Bronchus fibroblast of lung (primary cell): ENCODE results near the gene GAPDHS. TPM values are rescaled to one million over a fixed set of nuclear protein-coding genes. Genes with fewer than 3 reads are reported as not detected.

Experiments
- total RNA-seq: library from RNA; depleted of rRNA; stranded (reverse); fragments of >200 nt; gene quantifications from 2 replicates; pipeline ENCODE4 v1.2.3, GENCODE V29; 2015

Gene GAPDHS
- total RNA-seq: not detected in 2 replicates

DNA sequence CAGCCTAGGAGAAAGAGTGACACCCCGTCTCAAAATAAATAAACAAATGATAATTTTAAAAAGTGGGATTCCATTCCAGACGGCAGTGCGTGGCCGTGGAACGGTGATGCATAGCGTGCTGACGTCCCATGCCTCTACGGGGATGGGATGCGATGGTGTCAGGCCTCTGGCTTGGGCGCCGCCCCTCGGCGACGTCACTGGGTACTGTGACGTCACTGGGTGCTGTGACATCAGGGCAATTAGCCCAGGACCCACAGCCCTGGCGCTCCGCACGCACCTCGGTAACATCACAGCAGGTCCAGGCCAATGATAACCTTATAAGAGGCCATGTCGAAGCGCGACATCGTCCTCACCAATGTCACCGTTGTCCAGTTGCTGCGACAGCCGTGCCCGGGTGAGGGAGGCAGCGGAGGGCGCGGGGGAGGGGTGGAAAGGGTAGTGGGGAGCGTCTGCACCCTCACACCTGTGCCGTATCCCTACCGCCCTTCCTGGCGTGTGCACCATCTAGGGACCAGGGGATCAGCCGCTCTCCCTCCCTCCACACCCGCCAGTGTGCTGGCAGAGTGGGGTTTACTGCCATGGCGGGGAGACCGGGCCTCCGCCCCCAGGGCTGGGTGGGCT is at the start of gene GAPDHS:
Gene GAPDHS (plus strand): TSS at position 256 of the 621 bp plus-strand sequence. CDS start 72 bp downstream, at position 328.

DNA sequence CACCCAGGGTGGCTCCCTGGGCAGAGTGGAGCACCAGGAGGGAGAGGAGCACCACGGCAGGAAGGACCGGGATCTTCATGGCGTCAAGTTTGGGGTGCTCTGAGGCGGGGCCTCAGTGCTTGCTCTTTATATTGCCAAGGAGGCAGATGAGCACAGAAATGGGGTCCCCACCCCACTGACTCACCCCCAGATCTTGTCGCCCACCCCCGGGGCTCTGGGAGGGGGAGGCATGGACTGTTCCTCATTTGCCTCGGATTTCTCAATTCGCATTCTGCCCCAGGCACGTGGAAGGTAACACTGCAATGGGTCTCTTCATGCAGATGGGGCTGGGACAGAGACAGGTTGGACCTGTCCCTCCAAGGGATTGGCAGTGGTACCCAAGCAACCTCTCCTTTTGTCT is 42.9 kb upstream of the GAPDHS start, which contains the start of gene KRTDAP:
Gene KRTDAP (minus strand): TSS at position 101 of the 400 bp plus-strand sequence. CDS start 22 bp downstream, at position 79.

DNA sequence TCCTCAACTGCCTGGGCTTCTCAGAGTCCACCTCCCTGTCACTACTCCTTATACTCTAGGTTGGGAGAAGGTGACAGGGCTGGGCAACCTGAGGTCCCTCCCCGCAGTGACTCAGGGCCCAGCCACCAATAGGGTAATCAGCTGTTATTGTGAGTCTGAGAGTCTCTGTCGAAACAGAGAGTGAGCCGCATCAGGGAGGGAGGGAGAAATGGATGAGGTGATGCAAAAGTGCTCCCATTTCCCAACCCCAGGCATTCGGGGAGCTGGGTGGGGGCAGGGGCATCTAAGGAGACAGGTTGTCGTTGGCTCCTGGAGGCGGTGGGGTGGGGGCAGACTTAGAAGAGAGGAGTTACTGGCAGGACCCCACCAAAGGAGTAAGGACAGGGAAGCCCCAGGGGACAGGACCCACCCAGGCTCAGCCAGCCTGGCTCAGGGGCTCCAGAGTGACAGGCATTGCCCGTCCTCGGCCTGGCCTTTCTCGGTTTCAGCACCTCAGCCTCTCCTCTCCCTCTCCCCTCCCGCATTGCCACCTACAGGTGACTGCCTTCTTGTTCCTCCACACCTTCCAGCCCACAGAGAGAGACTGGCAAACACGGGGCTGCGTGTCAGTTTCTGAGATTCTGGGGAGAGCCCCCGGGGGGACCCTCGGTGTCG is 19.5 kb upstream of the GAPDHS start, which contains the start of gene DMKN:
Gene DMKN (minus strand): TSS at position 22 of the 654 bp plus-strand sequence. CDS start 174 bp downstream, outside the sequence.

DNA sequence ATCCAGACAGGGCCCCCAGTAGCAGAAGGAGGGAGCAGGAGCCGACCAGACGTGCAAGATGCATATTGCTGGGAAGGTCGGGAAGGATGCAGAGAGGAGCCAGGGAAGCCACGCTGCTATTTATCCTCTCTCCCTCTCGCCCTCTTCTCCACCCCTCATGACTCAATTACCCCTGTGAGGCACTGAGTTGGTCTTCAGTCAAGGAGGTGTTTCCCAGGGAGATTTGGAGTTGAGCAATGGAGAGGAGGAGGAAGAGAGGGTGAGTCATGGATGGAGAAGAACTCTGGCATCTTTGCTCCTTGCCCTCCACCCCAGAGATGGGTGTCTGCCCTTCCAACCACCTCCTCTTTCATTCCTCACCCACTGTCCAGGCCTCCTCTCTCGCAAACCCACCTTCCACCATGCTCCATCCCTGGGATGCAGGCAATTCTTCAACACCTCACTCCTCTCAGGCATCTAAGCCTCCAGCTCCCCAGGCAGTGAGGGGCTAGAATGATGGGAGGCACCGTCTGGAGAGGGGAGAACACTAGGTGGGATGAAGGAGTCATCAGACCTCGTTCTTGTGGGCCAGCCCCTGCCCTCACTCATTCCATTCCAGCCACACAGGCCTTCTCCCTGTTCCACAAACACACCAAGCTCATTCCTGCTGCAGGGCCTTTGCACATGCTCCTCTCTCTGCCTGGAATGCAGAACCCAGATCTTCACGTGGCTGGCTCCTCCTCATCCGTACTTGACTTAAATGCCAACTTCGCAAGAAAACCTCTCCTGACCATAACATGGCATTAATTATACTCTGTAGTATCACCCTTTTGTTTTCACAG is 4.8 kb upstream of the GAPDHS start, which contains the start of gene SBSN:
Gene SBSN (minus strand): TSS at position 94 of the 821 bp plus-strand sequence. CDS start 30 bp downstream, at position 64.

DNA sequence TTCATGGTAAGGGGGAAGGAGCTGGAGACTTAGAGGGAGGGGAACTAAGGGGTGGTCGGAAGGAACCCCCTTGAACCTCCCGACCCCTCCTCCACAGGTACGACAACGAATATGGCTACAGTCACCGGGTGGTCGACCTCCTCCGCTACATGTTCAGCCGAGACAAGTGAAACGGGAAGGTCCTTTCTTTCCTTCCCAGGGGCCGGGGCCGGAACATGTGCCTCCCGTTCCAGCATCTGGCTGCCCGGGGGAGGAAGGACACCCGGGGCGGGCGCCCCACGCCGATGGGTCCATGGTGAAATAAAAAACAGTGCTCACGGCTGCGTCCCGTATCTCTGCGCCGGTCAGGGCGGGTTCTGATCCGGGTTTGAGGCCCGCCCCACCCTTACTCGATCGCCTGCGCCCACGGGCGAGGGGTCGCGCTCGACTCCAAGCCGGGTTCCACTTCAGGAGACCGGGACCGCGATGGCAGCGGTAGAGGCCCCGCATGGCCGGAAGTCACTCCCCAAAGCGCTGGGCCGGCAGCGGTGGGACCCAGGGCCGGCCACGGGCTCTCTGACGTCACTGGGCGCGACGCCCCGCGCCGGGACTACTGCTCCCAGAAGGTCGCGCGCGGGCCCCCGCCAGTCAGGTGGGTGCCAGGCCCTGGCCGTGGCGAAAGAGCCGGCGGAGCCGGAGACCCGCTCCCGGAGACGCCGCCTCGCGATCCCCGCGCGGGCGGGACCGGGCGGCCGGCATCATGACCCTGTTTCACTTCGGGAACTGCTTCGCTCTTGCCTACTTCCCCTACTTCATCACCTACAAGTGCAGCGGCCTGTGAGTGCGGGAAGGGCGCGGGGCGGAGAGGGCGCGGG is 12.0 kb downstream of the GAPDHS start, which contains the start of gene TMEM147:
Gene TMEM147 (plus strand): TSS at position 626 of the 854 bp plus-strand sequence. CDS start 114 bp downstream, at position 740.

DNA sequence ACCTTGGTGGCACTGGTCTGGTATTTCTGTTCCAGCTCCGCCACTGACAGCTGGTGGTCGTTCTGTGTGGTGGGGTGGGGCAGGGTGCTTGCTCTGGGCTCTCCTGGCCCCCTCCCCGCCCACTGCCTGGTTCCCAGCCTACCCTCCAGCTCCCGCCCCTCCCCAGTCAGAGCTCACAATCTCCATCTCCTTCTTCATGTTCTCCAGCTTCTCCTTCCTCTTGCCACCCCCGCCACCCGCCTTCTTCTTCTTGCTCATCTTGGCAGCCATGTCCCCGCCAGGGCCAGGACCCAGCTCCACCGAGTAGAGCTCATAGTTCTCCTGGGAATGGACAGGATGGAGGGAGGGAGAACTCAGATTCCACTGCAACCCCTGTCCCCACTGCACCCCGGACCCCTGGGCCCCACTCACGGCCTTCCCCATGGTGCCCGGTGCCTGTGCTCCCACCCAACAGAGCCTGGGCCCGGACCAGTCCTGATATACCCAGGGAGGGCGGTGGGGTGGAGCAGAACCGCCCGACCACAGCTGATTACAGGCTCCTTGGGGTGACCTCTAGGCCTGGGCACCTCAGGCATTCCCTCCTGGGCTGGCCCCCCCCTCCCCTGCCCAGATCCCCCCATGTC is 30.1 kb downstream of the GAPDHS start, which contains the start of gene ATP4A:
Gene ATP4A (minus strand): TSS at position 452 of the 623 bp plus-strand sequence. CDS start 29 bp downstream, at position 423.

DNA sequence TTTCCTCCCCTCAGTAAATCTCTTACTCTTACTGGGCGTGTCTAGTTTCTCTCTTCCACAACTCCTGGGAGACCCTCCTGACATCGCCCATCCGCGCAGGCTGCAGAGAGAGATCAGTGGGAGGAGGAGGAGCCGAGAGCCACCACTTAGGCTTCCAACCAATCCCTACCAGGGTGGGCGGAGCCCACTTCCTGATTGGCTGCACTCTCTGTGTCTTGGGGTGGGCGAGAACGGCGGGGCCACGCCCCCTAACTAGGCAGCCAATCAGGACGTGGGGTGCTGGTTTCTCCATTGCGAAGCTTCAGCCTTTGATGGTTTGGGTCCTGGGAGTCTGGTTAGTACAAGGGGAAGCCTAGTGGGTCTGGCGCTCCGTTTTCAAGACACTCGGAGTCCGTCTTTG is 52.6 kb downstream of the GAPDHS start, which contains the start of gene PMIS2:
Gene PMIS2 (plus strand): TSS at position 326 of the 400 bp plus-strand sequence. CDS start 87 bp downstream, outside the sequence.

Other genes with a start within 250 kb of the GAPDHS start
- not detected in 2 replicates for gene MAG, start 241.3 kb upstream of the GAPDHS start, total RNA-seq
- gene CD22, start 204.3 kb upstream of the GAPDHS start, total RNA-seq: under 0.01 TPM in 1 of 2 replicates, not detected in the other
- gene FFAR1, start 185.6 kb upstream of the GAPDHS start, total RNA-seq: not detected in 2 replicates
- not detected in 2 replicates for gene FFAR3, start 175.0 kb upstream of the GAPDHS start, total RNA-seq
- gene GPR42, start 162.4 kb upstream of the GAPDHS start, total RNA-seq: not detected in 2 replicates
- not detected in 2 replicates for gene FFAR2, start 85.2 kb upstream of the GAPDHS start, total RNA-seq
- not detected in 2 replicates for gene KRTDAP, start 43.0 kb upstream of the GAPDHS start, total RNA-seq
- gene DMKN, start 19.8 kb upstream of the GAPDHS start, total RNA-seq: 11.3 and 13.5 TPM in 2 replicates
- 0.15 TPM in 1 of 2 replicates, not detected in the other for gene SBSN, start 5.1 kb upstream of the GAPDHS start, total RNA-seq
- 102 and 106 TPM in 2 replicates for gene TMEM147, start 12.2 kb downstream of the GAPDHS start, total RNA-seq
- not detected in 2 replicates for gene ATP4A, start 30.2 kb downstream of the GAPDHS start, total RNA-seq
- gene PMIS2, start 52.7 kb downstream of the GAPDHS start, total RNA-seq: not detected in 2 replicates
- gene HAUS5, start 79.3 kb downstream of the GAPDHS start, total RNA-seq: 13.7 and 17.0 TPM in 2 replicates
- gene RBM42, start 95.6 kb downstream of the GAPDHS start, total RNA-seq: 99.4 and 108 TPM in 2 replicates
- gene ETV2, start 108.3 kb downstream of the GAPDHS start, total RNA-seq: 0.89 and 1.5 TPM in 2 replicates
- gene COX6B1, start 114.9 kb downstream of the GAPDHS start, total RNA-seq: 752 and 847 TPM in 2 replicates
- gene UPK1A, start 133.1 kb downstream of the GAPDHS start, total RNA-seq: not detected in 2 replicates
- gene ZBTB32, start 171.1 kb downstream of the GAPDHS start, total RNA-seq: not detected in 2 replicates
- gene KMT2B, start 184.5 kb downstream of the GAPDHS start, total RNA-seq: 9.2 and 12.0 TPM in 2 replicates
- 19.0 and 26.1 TPM in 2 replicates for gene IGFLR1, start 209.0 kb downstream of the GAPDHS start, total RNA-seq
- gene U2AF1L4, start 212.0 kb downstream of the GAPDHS start, total RNA-seq: 7.3 and 15.8 TPM in 2 replicates
- gene PSENEN, start 212.2 kb downstream of the GAPDHS start, total RNA-seq: 45.3 and 47.9 TPM in 2 replicates
- 15.3 TPM in 2 replicates for gene LIN37, start 215.1 kb downstream of the GAPDHS start, total RNA-seq
- 20.1 and 22.5 TPM in 2 replicates for gene HSPB6, start 223.6 kb downstream of the GAPDHS start, total RNA-seq
- 8.1 and 8.5 TPM in 2 replicates for gene PROSER3, start 224.7 kb downstream of the GAPDHS start, total RNA-seq
- gene ARHGAP33, start 242.1 kb downstream of the GAPDHS start, total RNA-seq: 6.5 and 14.1 TPM in 2 replicates